ENCODE data around the gene ABT1. TPM values are rescaled to one million over a fixed set of nuclear protein-coding genes. Genes with fewer than 3 reads are reported as not detected.

ABT1 gene
- total RNA-seq, 2 donors from 2014 or later, result 19.7 to 22.6 TPM

DNA sequence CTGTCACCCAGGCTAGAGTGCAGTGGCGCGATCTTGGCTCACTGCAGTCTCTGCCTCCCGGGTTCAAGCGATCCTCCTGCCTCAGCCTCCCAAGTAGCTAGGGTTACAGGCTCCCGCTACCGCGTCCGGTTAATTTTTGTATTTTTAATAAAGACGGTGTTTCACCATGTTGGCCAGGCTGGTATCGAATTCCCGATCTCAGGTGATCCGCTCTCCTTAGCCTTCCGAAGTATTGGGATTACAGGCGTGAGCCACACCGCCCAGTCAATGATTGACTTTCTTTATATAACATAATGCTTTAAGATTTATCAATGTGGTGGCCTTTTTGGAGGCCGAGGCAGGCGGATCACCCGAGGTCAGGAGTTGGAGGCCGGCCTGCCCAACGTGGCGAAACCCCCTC is 7.8 kb upstream of the ABT1 start:
- peaks cover 40% of the 10 kb centered on the region for H3K27me3 ChIP-seq (ENCODE audit: control insufficient read depth, insufficient read depth, low read length, poor library complexity, severe bottlenecking)
- H3K4me1 ChIP-seq (ENCODE audit: control insufficient read depth, insufficient read depth, low read length), result no peaks in the 10 kb centered on the region
- no peak for TF ChIP-seq CTCF (conservative IDR thresholded peaks at IDR 0.05)
- no peaks in the 10 kb centered on the region for H3K36me3 Mint-ChIP-seq (ENCODE audit: low read depth)
- H3K27me3 Mint-ChIP-seq (ENCODE audit: insufficient read depth), result peaks cover 41% of the 10 kb centered on the region
- no peaks in the 10 kb centered on the region for H3K4me1 Mint-ChIP-seq
- no peak overlapping the region for H3K27ac ChIP-seq (ENCODE audit: low read depth, low read length)
- no peaks in the 10 kb centered on the region for H3K36me3 ChIP-seq (ENCODE audit: control insufficient read depth, insufficient read depth, low read length)
- H3K27ac Mint-ChIP-seq, result no peak overlapping the region
- H3K4me3 ChIP-seq (ENCODE audit: low read length), result no peak overlapping the region
- H3K9me3 Mint-ChIP-seq, result no peaks in the 10 kb centered on the region
- no peak for DNase-seq
- H3K4me3 Mint-ChIP-seq, result no peak overlapping the region
- H3K9me3 ChIP-seq (ENCODE audit: control insufficient read depth, low read length), result no peaks in the 10 kb centered on the region
- WGBS, 2 experiments (ENCODE audit: insufficient coverage in 1 of 2, insufficient read length in 1 of 2), result 86 to 95% methylated on average over 10 to 19 of the region's 21 CpGs
- H3K9ac ChIP-seq (ENCODE audit: extremely low read depth, low read length, poor library complexity, severe bottlenecking), result no peak overlapping the region

GRCh38 chr6:26592649-26593048 is 4.1 kb upstream of the ABT1 start:
- no peak overlapping the region for H3K4me3 Mint-ChIP-seq
- 62 to 82% methylated on average over 2 to 4 of the region's 4 CpGs for WGBS, 2 experiments (ENCODE audit: insufficient coverage in 1 of 2, insufficient read length in 1 of 2)
- H3K27me3 Mint-ChIP-seq (ENCODE audit: insufficient read depth), result peaks cover 19% of the 10 kb centered on the region
- Histone ChIP-seq H3K4me3 (ENCODE audit: low read length) (no peak overlapping the region), H3K27ac (ENCODE audit: low read depth, low read length) (no peak overlapping the region), H3K9ac (ENCODE audit: extremely low read depth, low read length, poor library complexity, severe bottlenecking) (no peak overlapping the region), H3K4me1 (ENCODE audit: control insufficient read depth, insufficient read depth, low read length) (no peaks in the 10 kb centered on the region), H3K27me3 (ENCODE audit: control insufficient read depth, insufficient read depth, low read length, poor library complexity, severe bottlenecking) (peaks cover 16% of the 10 kb centered on the region), H3K9me3 (ENCODE audit: control insufficient read depth, low read length) (no peaks in the 10 kb centered on the region), H3K36me3 (ENCODE audit: control insufficient read depth, insufficient read depth, low read length) (no peaks in the 10 kb centered on the region)
- no peak for DNase-seq
- H3K9me3 Mint-ChIP-seq, result no peaks in the 10 kb centered on the region
- H3K27ac Mint-ChIP-seq, result no peak overlapping the region
- peaks cover 4% of the 10 kb centered on the region for H3K4me1 Mint-ChIP-seq
- no peak for TF ChIP-seq CTCF (conservative IDR thresholded peaks at IDR 0.05)
- no peaks in the 10 kb centered on the region for H3K36me3 Mint-ChIP-seq (ENCODE audit: low read depth)

- Histone ChIP-seq H3K4me1 (ENCODE audit: control insufficient read depth, insufficient read depth, low read length) (no peaks in the 10 kb centered on the region), H3K27me3 (ENCODE audit: control insufficient read depth, insufficient read depth, low read length, poor library complexity, severe bottlenecking) (peaks cover 16% of the 10 kb centered on the region), H3K27ac (ENCODE audit: low read depth, low read length) (no peak overlapping the region), H3K9me3 (ENCODE audit: control insufficient read depth, low read length) (no peaks in the 10 kb centered on the region), H3K9ac (ENCODE audit: extremely low read depth, low read length, poor library complexity, severe bottlenecking) (no peak overlapping the region), H3K36me3 (ENCODE audit: control insufficient read depth, insufficient read depth, low read length) (peaks cover 4% of the 10 kb centered on the region), H3K4me3 (ENCODE audit: low read length) (peak overlapping the region; percentile 37)
- Mint-ChIP-seq H3K27ac (no peak overlapping the region), H3K9me3 (no peaks in the 10 kb centered on the region), H3K27me3 (ENCODE audit: insufficient read depth) (peaks cover 19% of the 10 kb centered on the region), H3K4me1 (peaks cover 7% of the 10 kb centered on the region), H3K4me3 (no peak overlapping the region), H3K36me3 (ENCODE audit: low read depth) (peaks cover 4% of the 10 kb centered on the region)
- 57 to 60% methylated on average over 17 to 20 of the region's 20 CpGs for WGBS, 2 experiments (ENCODE audit: insufficient coverage in 1 of 2, insufficient read length in 1 of 2)
- TF ChIP-seq CTCF (conservative IDR thresholded peaks at IDR 0.05), result no peak
- no peak for DNase-seq
These were observed 3.2 kb upstream of the ABT1 start for GRCh38 chr6:26593278-26594130.

Data from endodermal cell (in vitro differentiated cells).